Stimulated activated CD4-positive, alpha-beta T cell treated with anti-CD3 and anti-CD28 coated beads, Interleukin-2, amount 100 ng/mL, for 4 hours (primary cell): ENCODE measurements around the gene PANK4.

ENCODE experiments used
- DNase-seq: peaks from one replicate; pipeline ENCODE4 v3.0.0-alpha.2; 2020; ENCODE audit warnings: low read depth

The PANK4 gene

DNA sequence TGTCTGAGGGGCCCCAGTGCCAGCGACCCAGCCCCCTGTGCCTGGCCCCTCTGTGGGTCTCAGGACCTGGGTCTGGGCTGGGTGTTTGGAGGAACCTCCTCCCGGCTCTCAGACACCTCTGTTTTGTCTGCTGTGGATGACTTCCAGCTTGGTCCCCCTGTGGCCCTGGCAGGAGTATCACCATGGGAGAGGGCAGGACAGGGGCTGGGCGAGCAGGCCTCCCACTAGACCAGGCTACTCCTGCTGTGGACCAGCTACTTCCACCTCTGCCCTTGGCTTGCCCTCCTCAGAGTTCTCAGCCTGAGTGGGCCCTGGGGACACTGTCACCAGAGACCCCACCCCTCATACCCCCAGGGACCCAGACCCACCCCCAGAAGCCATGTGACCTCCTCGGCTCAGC lies 28.5 kb downstream of the PANK4 start:
- no peak for DNase-seq

DNA sequence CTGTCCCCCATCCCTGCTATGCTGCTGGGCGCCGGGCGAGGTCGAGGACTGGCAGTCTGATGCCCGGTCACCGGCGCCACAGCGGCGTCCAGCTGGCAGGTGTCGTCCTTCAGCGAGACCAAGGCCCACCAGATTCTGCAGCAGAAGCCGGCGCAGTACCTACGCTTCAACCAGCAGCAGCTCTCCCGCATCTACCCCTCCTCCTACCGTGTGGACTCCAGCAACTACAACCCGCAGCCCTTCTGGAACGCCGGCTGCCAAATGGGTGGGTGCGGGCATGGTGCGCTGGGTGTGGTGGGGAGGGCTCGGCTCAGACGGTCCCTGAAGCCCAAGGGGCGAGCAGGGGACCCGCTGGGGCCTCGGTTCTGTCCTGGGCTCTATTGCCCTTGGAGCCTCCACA lies 29.6 kb downstream of the PANK4 start:
- DNase-seq = no peak

DNA sequence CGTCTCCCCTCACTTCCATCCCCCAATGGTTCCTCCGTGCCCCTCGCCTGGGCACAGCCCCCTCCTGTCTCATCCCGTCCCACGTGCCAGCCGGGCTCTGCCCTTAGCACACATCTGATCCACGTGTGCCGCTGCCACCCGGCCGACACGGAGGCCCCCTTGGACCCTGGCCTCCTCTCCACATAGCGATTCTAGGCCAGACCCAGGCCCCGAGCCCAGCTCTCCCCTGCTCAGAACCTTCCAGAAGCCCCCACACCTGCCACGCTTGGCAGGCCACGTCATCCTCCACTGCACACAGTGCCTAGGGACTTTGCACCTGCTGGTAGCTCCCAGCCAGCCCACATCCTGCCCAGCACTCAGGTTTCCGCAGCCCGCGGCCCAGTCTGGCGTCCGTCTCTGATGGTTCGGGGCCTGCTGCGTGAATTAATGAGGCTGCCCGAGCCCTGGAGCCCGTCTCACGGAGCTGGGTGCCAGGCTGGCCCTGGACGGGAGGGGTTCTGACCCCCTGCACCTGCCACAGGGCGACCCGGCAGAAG lies 30.2 kb downstream of the PANK4 start:
- DNase-seq = no peak

DNA sequence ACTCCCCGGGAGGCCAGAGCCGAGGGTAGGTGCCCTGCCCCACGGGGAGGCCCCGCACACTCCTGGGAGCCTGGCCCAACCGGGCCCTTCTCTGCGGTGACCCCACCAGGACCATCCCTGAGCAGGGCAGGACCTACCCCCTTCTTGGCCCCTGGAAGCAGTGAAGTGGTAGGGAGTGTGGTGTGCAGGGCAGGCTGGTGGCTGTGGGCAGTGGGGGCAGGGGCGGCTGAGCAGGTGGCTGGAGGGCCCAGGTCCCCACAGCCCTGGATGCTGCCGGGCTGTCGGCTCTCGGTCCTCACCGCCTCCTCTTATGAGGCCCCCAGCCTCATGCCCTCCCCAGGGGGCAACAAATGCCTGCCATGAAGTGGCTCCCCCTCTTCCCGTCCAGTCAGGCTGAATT lies 30.9 kb downstream of the PANK4 start:
- DNase-seq = no peak

DNA sequence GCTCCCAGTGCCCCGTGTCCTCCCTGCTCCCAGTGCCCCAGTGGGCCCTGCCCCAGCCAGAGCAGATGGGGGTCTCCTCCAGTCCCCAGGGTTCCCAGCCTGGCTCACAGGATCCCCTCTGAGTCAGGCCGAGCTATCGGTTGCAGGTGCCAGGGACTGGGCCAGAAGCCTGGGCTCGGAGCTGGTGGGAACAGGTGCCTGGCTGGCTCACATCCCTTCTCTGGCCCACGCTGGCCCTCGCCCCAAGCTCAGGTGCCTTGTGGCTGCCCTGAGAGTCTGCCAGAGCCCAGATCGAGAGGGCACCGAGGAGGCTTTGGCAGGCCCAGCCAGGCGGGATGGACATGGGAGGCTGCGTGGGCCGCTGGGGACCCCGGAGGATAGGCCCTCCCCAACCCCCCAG lies 31.4 kb downstream of the PANK4 start:
- DNase-seq = no peak

DNA sequence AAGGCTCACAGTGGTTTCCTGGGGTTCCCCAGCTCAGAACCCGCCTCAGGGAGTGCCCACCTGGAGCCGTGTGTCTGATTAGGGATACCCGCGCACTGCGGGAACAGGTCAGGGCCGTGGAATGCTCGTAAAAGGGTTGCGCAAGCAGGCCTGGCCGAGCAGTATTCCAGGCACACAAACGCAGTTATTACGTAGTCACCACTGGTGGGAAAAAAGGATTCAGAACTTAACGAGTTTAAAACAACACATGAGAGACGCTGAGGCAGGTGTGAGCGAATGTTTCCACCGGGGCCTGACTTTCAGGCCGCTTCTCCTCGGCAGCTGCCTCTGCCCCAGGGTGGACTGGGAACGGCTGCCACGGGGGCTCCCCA lies 32.1 kb downstream of the PANK4 start:
- no peak for DNase-seq

DNA sequence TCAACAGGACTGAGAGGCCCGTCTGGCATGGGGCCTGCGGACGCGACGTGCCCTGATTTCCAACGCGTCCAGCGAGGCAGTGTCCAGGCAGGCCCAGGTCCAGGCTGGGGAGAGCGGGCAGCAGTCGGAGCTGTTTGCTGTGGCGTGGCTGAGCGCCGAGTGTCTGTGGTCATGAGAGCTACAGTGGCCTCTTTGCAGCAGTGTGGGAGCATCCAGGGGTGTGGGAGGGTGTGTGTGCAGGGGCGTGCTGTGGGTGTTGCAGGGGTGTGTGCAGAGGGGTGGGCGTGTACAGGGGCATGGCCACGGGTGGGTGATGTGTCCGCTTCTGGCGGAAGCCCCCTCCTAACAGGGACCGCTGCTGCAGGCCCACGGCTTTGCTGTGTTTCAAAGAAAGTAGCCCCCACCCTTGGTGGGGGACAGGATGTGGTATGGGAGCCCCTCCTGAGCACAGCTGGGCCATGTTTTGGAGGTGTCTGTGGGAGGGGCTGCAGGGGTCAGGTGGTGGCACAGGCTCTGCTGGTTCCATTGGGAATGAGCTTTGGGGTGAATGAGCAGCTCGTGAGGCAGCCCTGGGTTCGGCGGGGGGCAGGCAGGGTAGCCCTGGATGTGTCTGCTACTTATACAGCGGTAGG lies 32.6 kb downstream of the PANK4 start:
- DNase-seq = no peak

DNA sequence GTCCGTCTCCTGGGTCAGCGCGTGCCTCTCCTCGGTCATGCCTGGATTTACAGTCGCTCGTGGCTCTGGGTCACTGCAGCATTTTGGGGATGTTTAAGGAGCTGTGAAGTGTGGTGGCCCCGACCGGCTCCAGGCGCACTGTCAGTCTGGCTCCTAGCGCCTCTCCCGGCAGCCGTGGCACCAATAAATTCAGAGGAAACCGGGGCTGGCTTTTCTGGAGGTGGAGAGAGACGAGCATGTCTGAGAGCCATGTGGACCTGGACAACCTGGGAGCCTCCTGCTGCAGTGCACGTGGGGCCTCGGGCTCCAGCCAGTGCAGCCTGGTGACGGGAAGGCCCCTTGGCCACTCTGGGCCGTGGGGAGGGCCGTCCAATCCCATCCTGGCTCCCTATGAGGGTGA lies 33.2 kb downstream of the PANK4 start:
- no peak for DNase-seq

DNA sequence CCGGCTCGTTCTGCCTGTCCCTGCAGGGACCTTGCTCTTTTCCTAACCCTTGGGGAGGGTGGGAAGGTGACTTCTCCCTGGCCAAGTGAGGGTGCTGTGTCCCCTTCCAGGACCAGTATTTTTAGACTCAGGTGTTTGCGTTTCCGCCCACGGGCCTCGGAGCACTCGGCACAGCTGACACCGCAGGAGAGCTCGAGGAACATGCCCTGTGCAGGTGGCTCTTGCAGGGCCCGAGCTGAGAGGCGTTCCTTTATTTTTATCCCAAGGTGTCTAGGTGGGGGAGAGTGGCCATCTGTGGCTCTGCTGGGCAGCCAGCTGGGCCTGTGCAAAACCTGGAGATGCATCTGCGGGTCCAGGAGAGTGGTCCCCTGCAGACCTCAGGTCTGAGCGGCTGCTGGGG lies 34.3 kb downstream of the PANK4 start:
- no peak for DNase-seq

DNA sequence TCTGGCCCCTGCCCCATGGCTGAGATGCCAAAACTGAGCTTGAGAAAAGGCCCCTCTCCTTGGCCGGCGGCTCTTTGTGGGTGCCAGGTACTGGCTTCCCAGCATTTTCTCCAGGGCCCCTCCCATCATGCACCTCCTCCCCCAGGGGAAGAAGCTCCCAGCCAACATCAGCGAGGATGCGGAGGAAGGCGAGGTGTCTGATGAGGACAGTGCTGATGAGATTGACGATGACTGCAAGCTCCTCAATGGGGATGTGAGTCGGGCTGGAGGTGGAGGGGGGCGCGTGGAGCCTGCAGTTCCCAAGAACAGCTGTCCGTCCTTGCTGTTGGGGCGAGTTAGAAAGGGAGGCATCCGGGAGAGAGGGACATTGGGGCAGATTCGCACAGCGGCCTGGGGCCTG lies 36.8 kb downstream of the PANK4 start:
- no peak for DNase-seq

DNA sequence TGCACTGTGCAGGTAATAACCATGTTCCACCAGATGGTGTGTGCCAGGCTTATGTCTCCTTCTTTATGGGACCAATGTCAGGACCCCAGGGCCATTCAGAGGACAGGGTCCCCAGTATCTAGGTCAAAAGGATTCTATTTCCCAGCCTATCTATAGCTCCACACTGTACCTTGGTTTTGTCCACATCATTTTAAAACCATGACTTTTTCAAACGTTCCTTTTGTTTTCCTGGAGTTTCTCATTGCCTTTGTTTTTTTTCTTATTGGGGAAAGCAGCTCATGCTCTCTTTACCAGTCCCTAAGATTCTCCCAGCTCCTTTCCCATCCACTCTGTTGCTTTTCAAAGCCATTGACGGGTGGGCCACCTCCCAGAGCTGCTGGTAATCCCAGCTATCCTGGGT lies 37.7 kb downstream of the PANK4 start:
- DNase-seq = no peak

DNA sequence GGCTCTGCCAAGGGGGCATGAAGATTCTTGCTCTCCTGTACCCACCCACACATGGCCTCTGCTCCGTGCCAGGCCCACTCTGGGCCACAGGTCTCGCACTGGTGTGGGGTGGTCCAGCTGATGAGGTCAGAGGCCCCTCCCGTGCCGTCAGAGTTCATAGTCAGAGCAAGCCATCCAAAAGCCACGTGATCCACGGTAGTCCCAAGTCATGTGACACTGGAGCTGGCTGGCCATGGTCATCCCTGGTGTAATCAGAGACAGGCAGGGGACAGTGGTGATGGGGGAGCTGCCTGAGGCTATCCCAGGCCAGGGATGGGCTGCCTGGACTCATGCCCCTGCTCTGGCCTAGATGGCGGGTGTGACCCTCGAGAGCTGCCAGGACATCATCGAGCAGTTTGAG lies 39.8 kb downstream of the PANK4 start:
- DNase-seq = no peak

DNA sequence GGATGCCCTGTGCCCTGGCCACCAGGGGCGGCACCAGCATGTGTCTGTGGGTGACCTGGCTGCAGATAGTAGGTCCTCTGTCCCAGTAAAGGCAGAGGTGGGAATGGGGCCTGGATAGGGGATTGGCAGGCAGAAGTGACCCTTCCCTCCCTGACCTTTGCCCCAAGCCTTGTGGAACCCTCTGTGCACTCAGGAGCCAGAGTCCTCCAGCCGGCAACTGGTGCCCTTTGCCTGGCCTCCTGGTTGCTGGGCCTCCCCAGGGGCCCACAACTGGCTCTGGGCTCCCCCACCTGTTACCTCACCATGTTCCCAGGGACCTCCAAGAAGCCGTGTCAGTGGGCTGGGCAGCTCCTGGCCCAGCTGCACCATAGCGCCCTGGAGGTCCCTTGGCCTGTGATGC lies 40.4 kb downstream of the PANK4 start:
- DNase-seq = no peak

DNA sequence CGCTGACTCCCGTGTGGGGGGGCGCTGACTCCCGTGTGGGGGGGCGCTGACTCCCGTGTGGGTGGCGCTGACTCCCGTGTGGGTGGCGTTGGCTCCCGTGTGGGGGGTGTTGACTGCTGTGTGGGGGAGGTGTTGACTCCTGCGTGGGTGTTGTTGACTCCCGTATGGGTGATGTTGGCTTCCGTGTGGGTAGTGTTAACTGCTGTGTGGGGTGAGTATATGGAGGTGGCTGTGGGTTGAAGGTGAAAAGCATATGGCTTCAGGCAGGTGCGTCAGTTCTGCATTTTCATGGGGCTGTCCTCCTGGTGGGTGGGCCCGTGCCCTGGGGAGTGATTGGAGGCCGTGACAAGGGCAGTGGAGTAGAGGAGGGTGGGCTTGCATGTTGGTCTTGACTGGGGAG lies 42.4 kb downstream of the PANK4 start:
- DNase-seq = no peak

DNA sequence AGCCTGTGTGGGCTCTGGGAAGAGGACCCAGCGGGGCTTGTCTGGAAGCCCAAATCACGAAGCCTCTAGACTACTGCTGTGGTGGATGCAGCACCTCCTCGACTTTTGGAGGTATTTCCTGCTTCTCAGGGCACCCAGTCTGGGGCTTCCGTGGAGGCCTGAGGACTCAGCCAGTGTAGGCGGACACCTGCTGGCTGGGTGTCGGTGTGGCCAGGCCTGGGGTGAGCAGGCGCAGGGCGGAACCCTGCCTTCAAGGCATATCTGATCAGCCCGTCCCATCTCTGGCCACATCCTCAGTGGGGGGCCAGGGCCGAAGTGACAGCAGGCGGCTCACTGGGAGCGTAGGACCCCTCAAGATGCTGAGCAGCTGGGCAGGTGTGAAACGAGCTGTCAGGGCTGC lies 43.4 kb downstream of the PANK4 start:
- DNase-seq = no peak

DNA sequence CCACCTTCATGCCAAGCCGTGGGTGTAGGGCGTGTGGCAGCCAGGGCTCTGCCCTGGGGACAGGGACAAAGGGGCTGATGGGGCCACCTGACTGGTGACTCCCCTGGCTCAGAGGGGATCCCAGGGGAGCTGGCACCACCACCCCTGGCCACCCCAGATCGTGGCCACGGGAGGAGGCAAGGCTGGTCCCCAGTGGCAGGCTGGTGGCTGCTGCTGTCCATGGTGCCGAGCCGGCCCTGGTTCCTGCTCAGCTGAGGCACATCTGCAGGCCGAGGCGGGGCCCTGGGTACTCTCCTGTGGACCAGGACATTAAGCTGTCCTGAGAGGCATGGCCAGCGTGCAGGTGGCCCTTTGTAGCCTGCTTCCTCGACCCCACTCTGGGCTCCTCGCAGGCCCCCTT lies 43.8 kb downstream of the PANK4 start:
- DNase-seq = no peak

DNA sequence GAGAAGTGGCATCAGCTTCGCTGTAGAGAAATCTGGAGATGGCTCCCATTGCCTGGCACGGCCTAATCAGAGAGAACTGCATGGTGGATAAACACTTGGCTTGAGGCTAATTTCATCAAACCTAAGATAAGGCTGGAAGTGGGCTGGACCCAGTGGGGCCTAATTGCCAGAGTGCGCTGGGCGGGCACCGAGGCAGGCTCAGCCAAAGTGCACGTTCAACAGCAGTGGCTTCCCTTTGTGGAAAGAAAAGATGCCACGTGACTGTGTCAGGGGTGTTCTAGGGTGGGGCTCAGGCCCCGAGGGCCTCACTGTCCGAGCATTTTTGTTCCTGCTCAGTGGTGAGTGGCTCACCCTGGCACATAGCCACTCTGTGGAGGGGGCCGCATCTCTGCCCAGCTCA lies 44.5 kb downstream of the PANK4 start:
- no peak for DNase-seq

DNA sequence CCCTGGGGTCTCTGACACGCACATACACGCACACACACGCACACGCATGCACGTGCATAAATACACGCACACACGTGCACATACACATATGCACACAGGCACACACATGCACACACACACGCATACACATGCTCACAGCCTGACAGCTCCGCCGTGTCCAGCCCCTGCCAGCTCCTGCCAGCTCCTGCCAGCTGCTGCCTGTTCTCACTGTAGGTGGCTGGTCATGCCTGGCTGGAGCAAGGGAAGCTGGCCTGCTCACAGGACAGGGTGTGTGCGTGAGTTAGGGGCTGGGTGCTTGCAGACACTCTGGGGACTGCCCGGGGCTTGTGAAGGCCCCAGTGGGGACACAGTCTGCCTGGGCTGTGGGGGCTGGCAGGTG lies 45.4 kb downstream of the PANK4 start:
- no peak for DNase-seq

DNA sequence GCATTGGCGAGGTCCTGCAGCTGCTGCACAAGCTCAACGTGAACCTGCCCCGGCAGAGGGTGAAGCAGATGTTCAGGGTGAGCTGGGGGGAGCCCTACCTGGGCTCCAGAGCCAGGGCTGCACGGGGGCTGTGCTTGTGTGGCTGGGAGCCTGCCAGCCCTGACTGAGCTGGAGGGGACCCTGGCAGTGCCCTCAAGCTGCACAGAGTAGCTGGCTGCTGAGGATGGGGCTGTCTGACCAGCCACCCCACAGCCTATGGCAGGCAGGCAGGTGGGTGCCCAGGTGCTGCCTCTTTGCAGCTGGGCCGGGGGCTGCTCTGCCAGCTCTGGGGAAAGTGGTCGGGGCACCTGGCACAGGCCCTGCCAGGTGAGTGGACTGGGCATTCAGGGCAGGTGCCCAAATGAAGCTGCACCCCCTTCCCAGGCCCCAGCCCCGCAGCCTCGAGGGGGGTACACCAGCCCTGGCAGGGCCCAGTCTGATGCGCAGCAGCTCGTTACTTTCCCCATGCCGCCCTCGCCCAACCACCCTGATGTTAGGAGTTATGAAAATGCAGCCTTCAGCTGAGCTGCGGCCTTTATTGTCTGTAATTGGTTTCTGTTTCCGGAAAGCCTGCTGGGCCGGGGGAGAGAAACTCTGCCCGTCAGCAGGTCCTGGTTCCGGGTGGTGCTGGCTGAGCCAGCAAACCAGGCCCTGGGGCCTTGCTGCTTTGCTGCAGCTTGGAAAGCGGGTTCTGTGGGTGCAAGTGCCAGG lies 46.0 kb downstream of the PANK4 start:
- no peak for DNase-seq

DNA sequence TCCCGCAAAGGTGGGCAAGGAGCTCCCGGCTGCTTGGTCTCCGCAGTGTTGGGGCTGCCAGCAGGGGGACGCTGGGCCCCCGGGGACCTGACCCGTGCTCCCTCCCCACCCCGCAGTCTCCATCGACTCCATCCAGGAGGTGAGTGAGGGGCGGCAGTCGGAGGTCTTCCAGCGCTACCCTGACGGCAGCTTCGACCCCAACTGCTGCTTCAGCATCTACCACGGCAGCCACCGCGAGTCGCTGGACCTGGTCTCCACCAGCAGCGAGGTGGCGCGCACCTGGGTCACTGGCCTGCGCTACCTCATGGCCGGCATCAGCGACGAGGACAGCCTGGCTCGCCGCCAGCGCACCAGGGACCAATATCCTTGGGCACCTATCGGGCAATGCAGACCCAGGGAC lies 46.8 kb downstream of the PANK4 start:
- no peak for DNase-seq

DNA sequence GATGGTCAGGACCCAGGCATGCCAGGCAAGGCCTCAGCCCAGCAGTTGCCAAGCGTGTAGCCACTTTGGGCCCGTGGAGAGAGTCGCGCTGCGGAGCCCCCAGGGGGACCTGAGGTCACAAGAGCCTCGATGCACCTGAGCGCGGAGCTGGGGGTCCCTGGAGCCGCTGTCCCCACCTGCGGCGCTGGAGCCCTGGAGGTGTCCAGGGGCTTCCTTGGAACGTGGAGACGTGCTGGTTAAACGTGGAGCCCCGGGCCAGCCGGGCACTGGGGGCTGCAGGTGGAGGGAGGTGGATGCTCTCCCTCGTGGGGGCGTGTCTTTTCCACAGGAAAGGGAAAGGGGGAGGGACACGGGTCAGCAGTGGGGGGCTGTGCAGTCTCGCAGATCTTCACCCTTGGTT lies 47.2 kb downstream of the PANK4 start:
- DNase-seq = no peak

DNA sequence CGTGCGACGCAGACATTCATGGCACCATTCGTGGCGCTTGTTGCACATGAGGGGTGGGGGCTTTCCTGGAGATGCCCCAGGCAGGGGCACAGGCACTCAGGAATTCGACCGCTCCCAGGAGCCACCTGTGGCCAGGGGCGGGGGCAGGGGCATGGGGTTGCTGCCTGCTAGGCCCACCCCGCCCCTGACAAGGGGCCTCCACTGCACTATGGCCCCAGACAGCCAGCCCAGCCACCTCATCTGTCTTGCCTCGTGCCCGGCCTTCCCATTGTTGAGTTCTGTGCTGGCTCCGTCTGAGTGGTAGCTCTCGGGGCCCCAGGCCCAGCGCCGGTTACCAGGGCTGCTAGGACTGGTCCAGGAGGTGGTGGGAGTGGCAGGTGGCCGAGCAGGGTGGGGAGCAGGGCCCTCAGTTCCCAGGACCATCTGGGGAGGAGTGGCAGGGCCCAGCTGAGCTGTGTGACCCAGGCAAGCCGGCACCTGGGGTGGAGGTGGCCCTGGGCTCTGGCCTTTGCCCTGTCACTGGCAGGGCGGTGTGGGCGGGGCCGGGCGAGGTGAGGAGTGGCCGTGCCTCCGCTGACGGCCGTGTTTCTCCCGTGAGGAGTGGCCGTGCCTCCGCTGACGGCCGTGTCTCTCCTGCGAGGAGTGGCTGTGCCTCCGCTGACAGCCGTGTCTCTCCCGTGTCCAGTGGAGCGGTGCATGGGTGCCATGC lies 48.5 kb downstream of the PANK4 start:
- no peak for DNase-seq

DNA sequence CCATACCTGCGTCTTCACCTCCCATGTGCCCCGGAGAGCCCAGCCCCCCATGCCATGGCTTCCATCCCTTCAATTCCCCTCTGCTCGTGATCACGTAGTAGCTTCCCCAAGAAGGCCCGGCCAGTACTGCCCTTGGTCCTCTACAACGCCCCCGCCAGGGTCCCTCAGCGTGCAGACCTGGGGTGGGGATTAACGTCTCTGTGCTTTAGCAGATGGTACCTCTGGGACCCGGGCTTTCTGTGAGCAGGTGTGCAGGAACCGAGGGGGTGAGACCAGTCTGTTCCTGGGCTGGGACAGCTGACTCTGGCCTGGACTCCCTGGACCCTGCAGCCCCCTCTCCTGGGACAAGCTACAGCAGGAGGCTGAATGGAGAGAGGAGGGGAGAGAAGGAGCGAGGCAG lies 49.1 kb downstream of the PANK4 start:
- DNase-seq = no peak
